Activated naive CD4-positive, alpha-beta T cell (primary cell): Measurements from ENCODE around the gene ARHGAP18.

ENCODE experiments used
- DNase-seq, 4 experiments: peaks; one replicate each; lab custom pipeline; 2025; lab: John Stamatoyannopoulos, UW

ARHGAP18 gene

GRCh38 chr6:129725341-129725740 is 15.4 kb upstream of the ARHGAP18 start:
- no peak for DNase-seq

- no peak for DNase-seq
Observed at GRCh38 chr6:129719692-129720091, 9.7 kb upstream of the ARHGAP18 start.

- DNase-seq = no peak
Observed at GRCh38 chr6:129717277-129717676, 7.3 kb upstream of the ARHGAP18 start.

GRCh38 chr6:129713806-129714333 is 3.9 kb upstream of the ARHGAP18 start:
- DNase-seq = no peak

GRCh38 chr6:129711271-129711631 is 1.3 kb upstream of the ARHGAP18 start:
- no peak for DNase-seq

GRCh38 chr6:129710450-129711270 is 683 bp upstream of the ARHGAP18 start:
- DNase-seq = no peak

- DNase-seq = no peak
Observed at GRCh38 chr6:129709196-129709768, 695 bp downstream of the ARHGAP18 start.

- DNase-seq = no peak
Observed at GRCh38 chr6:129708496-129709195, 1.3 kb downstream of the ARHGAP18 start.

GRCh38 chr6:129707882-129708495 is 2.0 kb downstream of the ARHGAP18 start:
- no peak for DNase-seq

GRCh38 chr6:129707028-129707427 is 2.9 kb downstream of the ARHGAP18 start:
- no peak for DNase-seq

GRCh38 chr6:129705212-129705611 is 4.8 kb downstream of the ARHGAP18 start:
- no peak for DNase-seq

GRCh38 chr6:129704708-129705107 is 5.3 kb downstream of the ARHGAP18 start:
- no peak for DNase-seq

GRCh38 chr6:129701721-129702455 is 8.1 kb downstream of the ARHGAP18 start:
- no peak for DNase-seq

- DNase-seq = no peak
Observed at GRCh38 chr6:129700666-129701065, 9.3 kb downstream of the ARHGAP18 start.

GRCh38 chr6:129699659-129700058 is 10.3 kb downstream of the ARHGAP18 start:
- DNase-seq = no peak

GRCh38 chr6:129698430-129698829 is 11.5 kb downstream of the ARHGAP18 start:
- DNase-seq = no peak

GRCh38 chr6:129697788-129698187 is 12.2 kb downstream of the ARHGAP18 start:
- DNase-seq = no peak

- no peak for DNase-seq
Observed at GRCh38 chr6:129696843-129697242, 13.1 kb downstream of the ARHGAP18 start.

GRCh38 chr6:129696028-129696418 is 14.0 kb downstream of the ARHGAP18 start:
- DNase-seq = no peak

GRCh38 chr6:129695373-129696027 is 14.5 kb downstream of the ARHGAP18 start:
- no peak for DNase-seq

- DNase-seq = no peak
Observed at GRCh38 chr6:129694036-129694435, 15.9 kb downstream of the ARHGAP18 start.
